ENCODE data around the gene PLA2G2D.
"Not testable (repeated sequence)": the region's sequence is repeated elsewhere in the genome, so short reads cannot be mapped to it uniquely, and the experiment has no call there.

PLA2G2D gene

DNA sequence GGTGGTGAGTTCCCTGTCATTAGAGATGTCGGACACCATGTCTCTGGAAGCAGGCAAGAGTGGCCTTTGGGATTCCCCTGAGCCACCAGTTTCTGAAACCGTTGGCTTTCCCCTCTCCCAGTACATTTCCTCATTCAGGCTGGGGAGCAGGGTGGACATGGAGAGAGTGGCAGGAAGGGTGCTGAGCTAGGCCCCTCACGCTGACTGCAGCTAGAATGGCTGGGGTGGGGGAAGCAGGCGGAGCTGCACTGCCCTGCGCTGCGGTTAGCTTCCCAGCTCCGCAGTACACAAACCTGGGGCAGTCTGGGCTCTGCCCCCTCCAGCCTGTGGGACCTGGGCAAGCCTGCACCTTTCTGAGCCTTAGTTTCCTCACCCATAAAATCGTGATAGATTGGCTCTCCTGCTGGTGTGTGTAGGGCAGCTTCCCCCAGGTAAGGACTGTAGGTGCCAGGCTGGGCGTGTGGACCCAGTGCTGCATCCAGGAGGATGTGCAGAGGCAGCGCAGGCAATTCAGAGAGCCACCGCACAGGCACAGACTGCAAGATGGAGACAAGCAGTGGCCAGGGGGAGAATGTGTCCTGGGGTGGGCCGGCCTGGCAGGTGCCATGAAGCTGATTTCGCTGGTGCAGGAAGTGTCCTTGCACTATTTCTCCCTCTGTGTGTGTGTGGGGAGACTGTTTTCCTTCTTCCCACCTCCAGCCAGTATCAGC lies 22.8 kb upstream of the PLA2G2D start:
- no peak for DNase-seq

DNA sequence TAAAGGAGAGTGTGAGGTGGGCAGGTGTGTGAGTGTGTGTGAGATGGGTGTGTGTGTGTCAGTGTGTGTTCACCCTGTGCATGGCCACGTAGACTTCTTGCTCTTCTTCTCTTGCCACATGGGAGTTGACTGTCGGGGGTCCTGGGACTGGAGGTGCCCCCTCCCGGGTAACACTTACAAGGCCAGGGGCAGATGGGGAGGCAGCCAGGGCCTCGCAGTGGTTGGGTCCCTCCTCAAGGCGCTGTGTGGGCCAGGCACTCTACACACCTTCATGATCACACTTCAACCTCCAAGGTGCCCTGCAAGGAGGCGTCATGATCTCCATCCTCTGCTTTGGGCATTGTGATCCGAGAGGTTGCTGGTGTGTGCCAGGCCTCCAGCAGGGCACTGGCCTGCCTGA lies 22.1 kb upstream of the PLA2G2D start:
- DNase-seq = no peak

GRCh38 chr1:20141001-20141400 lies 21.7 kb upstream of the PLA2G2D start:
- DNase-seq = no peak

GRCh38 chr1:20139776-20140612 lies 20.7 kb upstream of the PLA2G2D start:
- DNase-seq = no peak

DNA sequence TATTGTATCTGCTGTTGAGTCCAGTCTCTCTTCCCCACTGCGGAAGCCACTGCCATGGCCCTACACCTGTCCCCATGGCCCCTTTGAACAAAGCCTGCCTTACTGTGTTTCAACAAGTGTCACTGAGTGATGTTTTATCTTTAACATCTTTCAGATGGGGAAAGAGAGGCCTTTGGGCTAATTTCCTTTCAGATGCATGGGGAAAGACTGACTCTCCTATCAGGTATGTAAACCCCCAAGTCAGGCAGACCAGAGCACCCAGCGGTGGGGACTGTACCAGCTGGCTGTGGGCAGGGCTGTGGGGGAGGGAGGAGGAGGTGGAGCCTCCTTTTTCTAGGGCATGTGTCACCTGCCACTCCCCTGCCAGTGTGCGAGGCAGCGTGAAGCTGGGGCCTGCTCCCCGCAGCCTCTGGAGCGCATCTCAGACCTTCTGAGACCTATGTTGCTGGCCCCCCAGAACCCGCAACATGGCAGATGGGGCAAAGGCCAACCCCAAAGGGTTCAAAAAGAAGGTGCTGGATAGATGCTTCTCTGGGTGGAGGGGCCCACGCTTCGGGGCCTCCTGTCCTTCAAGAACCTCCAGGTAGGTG lies 19.7 kb upstream of the PLA2G2D start, which contains the start of gene PLA2G2F:
PLA2G2F (plus strand) TSS at position 363 of the 590 bp plus-strand sequence; CDS start at position 468, 105 bp downstream.
- no peak for DNase-seq

DNA sequence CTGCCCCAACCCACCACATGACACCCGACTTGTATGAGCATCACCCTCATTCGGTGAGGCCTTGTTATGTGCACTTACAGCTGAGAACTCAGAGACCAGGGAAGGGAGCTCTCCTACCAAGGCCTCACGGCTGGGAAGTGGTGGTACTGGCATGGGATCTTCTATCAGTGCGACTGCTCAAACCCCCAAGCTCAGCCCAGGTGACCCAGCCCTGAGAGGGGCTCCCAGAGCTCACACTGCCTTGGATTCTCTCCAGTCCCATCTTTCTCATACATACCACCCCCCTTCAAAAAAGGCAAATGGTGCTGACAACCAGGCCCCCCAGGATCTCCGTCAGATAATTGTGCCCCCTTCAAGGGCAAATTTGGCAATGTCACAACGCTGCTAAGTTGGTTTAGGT lies 19.0 kb upstream of the PLA2G2D start:
- no peak for DNase-seq

DNA sequence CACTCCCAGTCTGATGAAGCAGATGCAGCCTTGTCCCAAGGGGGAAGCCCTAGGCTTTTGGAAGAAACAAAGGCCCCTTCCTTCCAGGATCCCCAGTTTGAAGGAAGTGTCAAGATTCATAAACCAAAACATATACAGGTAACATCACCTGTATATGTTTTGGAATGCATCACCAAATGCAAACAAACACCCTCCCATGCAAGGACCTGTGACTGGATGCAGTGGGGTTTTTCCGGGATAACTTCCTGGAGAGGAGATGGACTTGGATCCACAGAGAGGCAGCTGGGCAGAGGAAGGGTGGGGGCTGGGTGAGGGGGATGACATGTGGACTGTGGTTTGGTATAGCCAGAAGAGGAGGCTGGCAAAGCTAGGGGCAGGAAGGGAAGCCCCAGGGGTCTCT lies 18.3 kb upstream of the PLA2G2D start:
- DNase-seq = no peak

DNA sequence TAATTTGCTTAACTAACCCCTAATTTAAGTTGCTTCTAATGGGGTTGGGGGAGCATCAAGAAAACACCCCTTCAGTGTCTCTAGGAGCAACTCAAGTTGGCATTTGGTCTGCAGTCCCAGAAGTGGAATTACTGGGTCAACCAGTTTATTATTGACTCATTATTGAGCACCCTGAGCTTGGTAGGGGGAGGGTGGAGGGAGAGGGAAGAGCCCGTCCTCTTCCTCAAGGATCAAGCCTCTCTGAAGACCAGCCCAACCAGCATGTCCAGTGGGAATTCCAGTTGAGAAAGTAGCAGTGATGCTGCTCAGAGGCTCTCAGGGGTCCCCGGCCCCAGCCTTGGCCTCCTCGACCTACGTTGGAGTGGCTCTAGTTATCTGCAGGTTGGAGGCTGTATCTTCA lies 17.7 kb upstream of the PLA2G2D start:
- DNase-seq = no peak

DNA sequence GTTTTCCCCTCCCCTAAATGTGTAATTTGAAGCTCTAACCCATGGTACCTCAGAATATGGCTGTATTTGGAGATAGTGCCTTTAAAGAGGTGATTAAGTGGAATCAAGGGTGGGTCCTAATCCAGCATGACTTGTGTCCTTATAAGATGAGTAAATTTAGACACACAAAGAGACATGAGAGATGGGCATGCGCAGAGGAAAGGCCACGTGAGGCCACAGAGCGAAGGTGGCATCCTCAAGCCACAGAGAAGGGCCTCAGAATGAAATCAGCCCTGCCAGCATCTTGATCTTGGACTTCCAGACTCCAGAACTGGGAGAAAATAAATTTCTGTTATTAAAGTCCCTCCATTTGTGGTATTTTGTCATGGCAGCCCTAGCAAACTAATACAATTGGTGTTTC lies 16.9 kb upstream of the PLA2G2D start:
- DNase-seq = no peak

DNA sequence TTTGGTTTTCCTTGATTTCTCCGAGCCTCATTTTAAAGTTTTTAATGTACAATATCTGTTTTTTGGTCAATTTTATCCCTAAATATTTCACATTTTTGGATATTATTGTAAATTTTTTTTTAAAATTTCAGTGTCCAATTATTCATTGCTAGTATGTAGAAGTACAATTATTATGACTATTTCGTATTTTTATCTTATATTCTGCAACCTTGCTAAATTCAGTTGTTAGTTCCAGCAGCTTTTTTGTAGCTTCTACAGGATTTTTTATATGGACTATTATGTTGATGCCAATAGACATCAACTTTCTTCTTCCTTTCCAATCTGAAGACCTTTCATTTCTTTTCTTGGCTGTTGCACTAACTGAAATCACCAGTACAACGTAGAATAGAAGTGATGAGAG lies 15.7 kb upstream of the PLA2G2D start:
- no peak for DNase-seq

DNA sequence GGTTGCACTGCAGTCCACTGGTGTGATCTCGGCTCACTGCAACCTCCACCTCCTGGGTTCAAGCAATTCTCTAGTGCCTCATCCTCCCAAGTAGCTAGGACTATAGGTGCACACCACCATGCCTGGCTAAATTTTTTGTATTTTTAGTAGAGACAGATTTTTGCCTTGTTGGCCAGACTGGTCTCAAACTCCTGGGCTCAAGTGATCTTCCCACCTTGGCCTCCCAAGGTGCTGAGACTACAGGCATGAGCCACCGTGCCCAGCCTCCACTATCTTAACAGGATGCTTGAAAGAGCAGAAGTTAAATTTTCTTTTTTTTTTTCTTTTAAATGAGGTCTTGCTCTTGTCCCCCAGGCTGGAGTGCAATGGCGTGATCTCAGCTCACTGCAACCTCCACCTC lies 11.2 kb upstream of the PLA2G2D start:
- DNase-seq = not testable (repeated sequence)

DNA sequence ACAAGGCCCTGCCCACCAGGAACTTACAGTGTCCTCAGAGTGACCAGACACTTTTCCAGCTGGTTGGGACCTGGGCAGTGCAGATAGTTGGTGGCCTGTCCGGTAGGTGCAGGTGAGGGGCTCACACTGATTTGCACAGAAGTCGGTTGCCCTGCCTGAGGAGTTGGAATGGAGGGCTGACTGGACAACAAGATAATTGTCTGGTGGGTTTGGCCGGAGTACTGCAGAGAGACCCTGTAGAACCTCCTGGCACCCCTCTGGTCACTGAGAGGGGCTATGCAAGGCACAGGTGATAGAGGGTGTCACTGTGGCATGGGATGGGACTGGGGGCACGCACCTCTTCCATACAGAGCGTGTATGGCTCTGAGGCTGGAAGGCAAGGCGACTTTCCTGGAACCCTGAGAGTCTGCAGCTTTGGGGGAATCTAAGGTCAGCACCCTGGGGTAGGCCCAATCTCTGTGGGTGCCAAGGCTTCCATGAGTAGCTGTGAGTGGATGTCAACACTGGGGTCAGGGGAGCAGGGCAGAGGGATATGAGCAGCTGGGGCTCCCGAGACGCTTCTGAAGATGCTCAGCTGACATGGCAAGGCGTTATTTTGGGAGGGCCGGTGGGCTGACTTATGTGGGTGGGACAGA lies 7.6 kb upstream of the PLA2G2D start:
- DNase-seq = no peak

- no peak for DNase-seq
Observed at GRCh38 chr1:20126041-20126805, 6.9 kb upstream of the PLA2G2D start.

GRCh38 chr1:20125100-20125499 lies 5.8 kb upstream of the PLA2G2D start:
- no peak for DNase-seq

GRCh38 chr1:20124456-20125057 lies 5.2 kb upstream of the PLA2G2D start:
- no peak for DNase-seq

DNA sequence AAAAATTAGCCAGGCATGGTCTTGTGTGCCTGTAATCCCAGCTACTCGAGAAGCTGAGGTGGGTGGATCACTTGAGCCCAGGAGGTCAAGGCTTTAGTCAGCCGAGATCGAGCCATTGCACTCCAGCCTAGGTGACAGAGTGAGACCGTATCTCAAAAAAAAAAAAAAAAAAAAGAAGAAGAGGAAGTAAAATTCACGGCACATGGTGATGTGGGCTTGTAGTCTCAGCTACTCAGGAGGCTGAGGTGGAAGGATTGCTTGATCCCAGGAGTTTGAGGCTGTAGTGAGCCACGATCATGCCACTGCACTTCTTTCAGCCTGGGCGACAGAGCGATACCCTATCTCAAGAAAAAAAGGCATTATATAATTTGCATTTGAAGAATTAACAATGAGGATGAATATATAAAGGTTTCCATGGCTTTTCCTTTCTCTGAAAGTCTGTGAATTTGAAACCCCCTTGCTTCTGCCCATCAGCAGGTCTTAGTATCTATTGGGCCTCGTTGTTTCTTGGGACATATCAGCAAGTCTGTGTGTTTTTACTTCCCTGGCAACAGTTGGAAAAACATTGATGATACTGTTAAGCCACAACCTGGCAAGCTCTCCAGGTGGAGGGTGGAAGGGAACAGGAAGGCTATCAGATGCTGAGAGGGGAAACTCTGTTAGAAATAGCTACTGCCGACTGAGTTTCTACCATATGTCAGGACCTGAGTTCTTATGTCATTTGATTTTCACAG lies 4.6 kb upstream of the PLA2G2D start:
- no peak for DNase-seq

- DNase-seq = no peak
Observed at GRCh38 chr1:20120796-20121195, 1.5 kb upstream of the PLA2G2D start.

- DNase-seq = no peak
Observed at GRCh38 chr1:20117236-20117635, 2.1 kb downstream of the PLA2G2D start.

DNA sequence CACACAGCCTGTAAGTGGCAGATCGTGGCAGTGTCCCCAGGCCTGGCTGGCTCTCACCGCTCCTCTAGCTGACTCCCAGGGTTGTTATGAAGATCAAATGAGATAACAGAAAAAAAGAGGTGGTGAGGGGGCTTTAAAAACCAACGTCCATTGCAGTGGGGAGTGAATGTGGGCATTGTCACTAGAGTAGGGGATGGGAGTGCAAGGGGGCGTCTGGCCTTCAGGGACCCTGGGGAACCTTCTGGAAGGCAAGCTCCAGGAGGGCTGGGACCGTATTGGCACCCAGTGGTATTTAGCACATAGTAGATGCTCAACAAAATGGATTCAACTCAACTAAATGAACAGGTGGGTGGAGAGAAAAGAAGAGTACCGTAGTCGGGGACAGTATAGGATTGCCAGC lies 3.4 kb downstream of the PLA2G2D start:
- no peak for DNase-seq

- no peak for DNase-seq
Observed at GRCh38 chr1:20115479-20115878, 3.9 kb downstream of the PLA2G2D start.

- DNase-seq = no peak
Observed at GRCh38 chr1:20114021-20114648, 5.2 kb downstream of the PLA2G2D start.

Measured in NCI-H69 (cell line).